IMR-90 (cell line): ENCODE results near the gene RAB20. TPM values are rescaled to one million over a fixed set of nuclear protein-coding genes. Genes with fewer than 3 reads are reported as not detected.

Source experiments
- ATAC-seq: fragments of 200-7000 bp; cut with Tn5 transposase; 2 replicates; pipeline ENCODE4 v1.9.1; 2020; ENCODE audit warnings: low read depth, mild to moderate bottlenecking, moderate library complexity
- BruUV-seq: library from RNA; stranded (reverse); fragments of 400-500 nt; replicated peaks from 2 replicates; lab custom pipeline; 2021; lab: Mats Ljungman, UMichigan
- CTCF ChIA-PET: fragments of 300-600 bp; formaldehyde crosslinking; extraction: SDS; loops from one replicate; lab custom pipeline; 2021; ENCODE audit warnings: antibody characterized with exemption; lab: Yijun Ruan, JAX
- POLR2A ChIA-PET: fragments of 300-600 bp; sonication (Branson Sonifier 250); formaldehyde crosslinking; loops from one replicate; lab custom pipeline; 2022; ENCODE audit warnings: antibody characterized with exemption; ENCODE audit not compliant: unreplicated experiment; lab: Charles Lee
- DNase-seq: peaks from one replicate; pipeline ENCODE4 v3.0.0; 2013
- H2AFZ ChIP-seq: replicated peaks from 2 replicates; pipeline ENCODE3; 2013; ENCODE audit warnings: low read length, mild to moderate bottlenecking; ENCODE audit not compliant: poor library complexity
- H2AK5ac ChIP-seq: 2 replicates; pipeline ENCODE4 v1.6.1; 2013; ENCODE audit warnings: low read depth, low read length, inconsistent platforms
- H2AK9ac ChIP-seq: replicated peaks from 2 replicates; pipeline ENCODE3; 2013; ENCODE audit warnings: mild to moderate bottlenecking, low read depth, low read length, moderate library complexity; ENCODE audit not compliant: poor library complexity
- H2BK120ac ChIP-seq: 2 replicates; pipeline ENCODE4 v1.6.1; 2013; ENCODE audit warnings: low read depth, low read length, inconsistent platforms
- H2BK15ac ChIP-seq: 3 replicates; pipeline ENCODE4 v1.6.1; 2013; ENCODE audit warnings: low read depth, low read length, inconsistent platforms
- H2BK20ac ChIP-seq: 2 replicates; pipeline ENCODE4 v1.6.1; 2013; ENCODE audit warnings: low read depth, mild to moderate bottlenecking, inconsistent platforms, low read length, moderate library complexity
- H2BK5ac ChIP-seq: 2 replicates; pipeline ENCODE4 v1.6.1; 2013; ENCODE audit warnings: mild to moderate bottlenecking, low read depth, low read length, inconsistent platforms; ENCODE audit not compliant: poor library complexity, severe bottlenecking
- H3K14ac ChIP-seq: replicated peaks from 2 replicates; pipeline ENCODE4 v1.6.1; 2013; ENCODE audit warnings: low read depth, low read length, inconsistent platforms
- H3K18ac ChIP-seq: 2 replicates; pipeline ENCODE4 v1.6.1; 2013; ENCODE audit warnings: low read depth, low read length, control low read depth
- H3K23ac ChIP-seq: 2 replicates; pipeline ENCODE4 v1.6.1; 2013; ENCODE audit warnings: low read depth, low read length, inconsistent platforms
- H3K27ac ChIP-seq: 2 replicates; pipeline ENCODE4 v1.5.1; 2013; ENCODE audit warnings: mild to moderate bottlenecking, control low read depth, low read length; ENCODE audit not compliant: insufficient read depth
- H3K27me3 ChIP-seq: 2 replicates; pipeline ENCODE4 v1.6.1; 2013; ENCODE audit warnings: low read length; ENCODE audit not compliant: control insufficient read depth, insufficient read depth
- H3K36me3 ChIP-seq: 2 replicates; pipeline ENCODE4 v1.6.1; 2013; ENCODE audit warnings: low read length, mixed read lengths; ENCODE audit not compliant: control insufficient read depth, insufficient read depth
- H3K4ac ChIP-seq: 2 replicates; pipeline ENCODE4 v1.6.1; 2013; ENCODE audit warnings: low read depth, low read length, inconsistent platforms
- H3K4me1 ChIP-seq: 2 replicates; pipeline ENCODE4 v1.6.1; 2013; ENCODE audit warnings: low read length, mixed read lengths; ENCODE audit not compliant: control insufficient read depth, insufficient read depth
- H3K4me2 ChIP-seq: 2 replicates; pipeline ENCODE4 v1.6.1; 2013; ENCODE audit warnings: low read depth, mild to moderate bottlenecking, control low read depth, low read length, moderate library complexity
- H3K4me3 ChIP-seq: 2 replicates; pipeline ENCODE4 v1.5.1; 2013; ENCODE audit warnings: low read depth, mild to moderate bottlenecking, control low read depth, low read length, moderate library complexity; ENCODE audit not compliant: insufficient read depth
- H3K56ac ChIP-seq: 2 replicates; pipeline ENCODE4 v1.6.1; 2013; ENCODE audit warnings: low read length, inconsistent platforms; ENCODE audit not compliant: insufficient read depth; ENCODE audit errors: extremely low read depth
- H3K79me1 ChIP-seq, 2 experiments: 2 replicates each; pipeline ENCODE4 v1.6.1; 2013; ENCODE audit warnings: low read length in 2 of 2, inconsistent platforms in 1 of 2, low read depth in 1 of 2
- H3K9ac ChIP-seq: 2 replicates; pipeline ENCODE4 v1.6.1; 2013; ENCODE audit warnings: low read depth, low read length, control low read depth
- H3K9me1 ChIP-seq: 2 replicates; pipeline ENCODE4 v1.6.1; 2013; ENCODE audit warnings: low read length, inconsistent platforms; ENCODE audit not compliant: insufficient read depth
- H3K9me3 ChIP-seq: 2 replicates; pipeline ENCODE4 v1.6.1; 2013; ENCODE audit warnings: low read length; ENCODE audit not compliant: control insufficient read depth, insufficient read depth
- H4K20me1 ChIP-seq: 2 replicates; pipeline ENCODE4 v1.6.1; 2013; ENCODE audit warnings: low read length, inconsistent platforms; ENCODE audit not compliant: insufficient read depth
- H4K5ac ChIP-seq: 2 replicates; pipeline ENCODE4 v1.6.1; 2013; ENCODE audit warnings: mild to moderate bottlenecking, low read depth, low read length, control low read depth
- H4K8ac ChIP-seq, 2 experiments: 2 replicates each; pipeline ENCODE4 v1.6.1; 2013; ENCODE audit warnings: low read depth in 2 of 2, low read length in 2 of 2, control low read depth in 1 of 2, inconsistent platforms in 1 of 2
- H4K91ac ChIP-seq: 2 replicates; pipeline ENCODE4 v1.6.1; 2013; ENCODE audit warnings: low read depth, low read length, inconsistent platforms; ENCODE audit not compliant: insufficient read depth
- BHLHE40 ChIP-seq: fragments of 150-350 bp; IDR thresholded peaks from 2 replicates; pipeline ENCODE4 v1.6.1; 2016; ENCODE audit warnings: mild to moderate bottlenecking, low read depth, low read length
- CEBPB ChIP-seq: IDR thresholded peaks from 2 replicates; pipeline ENCODE4 v1.6.1; 2012; ENCODE audit warnings: low read depth, low read length, improper control_type of control experiment
- CHD1 ChIP-seq: IDR thresholded peaks from 2 replicates; pipeline ENCODE4 v1.6.1; 2012; ENCODE audit warnings: low read depth, low read length, improper control_type of control experiment
- CTCF ChIP-seq: conservative IDR thresholded peaks from 2 replicates; pipeline ENCODE4 v1.5.1; 2012; ENCODE audit warnings: mild to moderate bottlenecking, low read depth, low read length, improper control_type of control experiment
- ELK1 ChIP-seq: fragments of 150-350 bp; IDR thresholded peaks from 2 replicates; pipeline ENCODE4 v1.6.1; 2016; ENCODE audit warnings: low read depth, mild to moderate bottlenecking, low read length, moderate library complexity, borderline replicate concordance
- MAZ ChIP-seq: IDR thresholded peaks from 2 replicates; pipeline ENCODE4 v1.6.1; 2012; ENCODE audit warnings: low read depth, mild to moderate bottlenecking, low read length, improper control_type of control experiment, moderate library complexity, borderline replicate concordance
- MXI1 ChIP-seq: IDR thresholded peaks from 2 replicates; pipeline ENCODE4 v1.6.1; 2012; ENCODE audit warnings: low read depth, mild to moderate bottlenecking, low read length, moderate library complexity, borderline replicate concordance
- NFE2L2 ChIP-seq: fragments of 150-350 bp; IDR thresholded peaks from 2 replicates; pipeline ENCODE4 v1.6.1; 2016; ENCODE audit warnings: low read depth, mild to moderate bottlenecking, low read length
- POLR2A ChIP-seq: IDR thresholded peaks from 2 replicates; pipeline ENCODE4 v1.6.1; 2012; ENCODE audit warnings: mild to moderate bottlenecking, low read depth, low read length
- RAD21 ChIP-seq: IDR thresholded peaks from 2 replicates; pipeline ENCODE4 v1.6.1; 2012; ENCODE audit warnings: low read length, improper control_type of control experiment
- RCOR1 ChIP-seq: IDR thresholded peaks from 2 replicates; pipeline ENCODE4 v1.6.1; 2012; ENCODE audit warnings: mild to moderate bottlenecking, low read length, improper control_type of control experiment; ENCODE audit not compliant: insufficient replicate concordance
- RFX5 ChIP-seq: IDR thresholded peaks from 2 replicates; pipeline ENCODE4 v1.8.0; 2012; ENCODE audit warnings: low read depth, mild to moderate bottlenecking, low read length, moderate library complexity
- WGBS, 2 experiments: methylation state at CpG; one replicate each; pipeline versions ENCODE4 v1.1.5 to v1.1.7; 2013; ENCODE audit warnings: missing lambda C conversion rate in 2 of 2; ENCODE audit not compliant: insufficient read length in 1 of 2; ENCODE audit errors: extremely low coverage in 2 of 2; 5-methylcytosine and 5-hydroxymethylcytosine counted together
- dilution Hi-C: fragments of 300-500 bp; cut with HindIII; formaldehyde crosslinking; loops from one replicate; pipeline ENCODE4 v1.14.3; 2018; ENCODE audit warnings: low sequenced_read_pairs; ENCODE audit not compliant: unreplicated experiment
- in situ Hi-C: fragments of 300-500 bp; cut with MboI; formaldehyde crosslinking; loops from 3 replicates; pipeline ENCODE4 v1.14.3; 2019; ENCODE audit warnings: low sequenced_read_pairs, inconsistent platforms, mixed read lengths
- intact Hi-C: fragments of 100-400 bp; cut with micrococcal nuclease; formaldehyde crosslinking; loops from 2 replicates; pipeline ENCODE4 v1.10.0; 2022
- polyA plus RNA-seq, 3 experiments: library from polyadenylated mRNA; depleted of rRNA; stranded (reverse); fragments of >200 nt; gene quantifications; 2 replicates each; pipeline ENCODE4 v1.2.3, GENCODE V29; 2012; ENCODE audit warnings: low replicate concordance in 1 of 3
- total RNA-seq: library from RNA; depleted of rRNA; stranded (reverse); fragments of >200 nt; gene quantifications from 2 replicates; pipeline ENCODE4 v1.2.3, GENCODE V29; 2012
- TF ChIP-seq, protein P1 (sequence below): fragments of 150-350 bp; IDR thresholded peaks from 2 replicates; pipeline ENCODE4 v1.6.1; 2017; ENCODE audit warnings: mild to moderate bottlenecking, antibody characterized with exemption, low read length, low read depth

Gene RAB20
- total and polyA plus RNA-seq, 2 of the 4 experiments (the other 2 are of a cell fraction), result 3.8 to 5.1 TPM

DNA sequence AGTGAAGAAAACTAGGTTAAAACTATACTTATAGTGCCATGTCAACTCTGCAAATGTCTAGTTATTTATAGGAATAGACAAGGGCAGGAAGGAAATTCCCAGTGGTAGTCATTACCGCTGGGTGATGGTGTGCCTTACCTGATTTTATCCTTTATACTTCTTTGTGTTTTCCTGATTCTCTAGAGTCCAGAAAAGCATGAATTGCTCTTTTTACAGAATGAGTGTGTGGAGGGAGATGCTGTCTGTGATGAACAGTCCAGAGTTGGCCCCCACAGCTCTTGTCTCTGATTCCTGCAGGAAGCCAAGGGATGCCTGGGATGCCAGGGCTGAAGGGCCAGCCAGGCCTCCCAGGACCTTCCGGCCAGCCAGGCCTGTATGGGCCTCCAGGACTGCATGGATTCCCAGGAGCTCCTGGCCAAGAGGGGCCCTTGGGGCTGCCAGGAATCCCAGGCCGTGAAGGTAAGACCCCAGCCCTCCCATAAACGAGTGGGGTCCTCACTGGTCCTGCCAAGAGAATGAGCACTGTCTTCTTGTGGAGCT is 83.7 kb downstream of the RAB20 start:
- Histone ChIP-seq H3K27ac (no peak overlapping the region), H3K27me3 (no peaks in the 10 kb centered on the region), H4K20me1 (peaks cover 11% of the 10 kb centered on the region), H2BK15ac (no peak overlapping the region), H3K79me1 (peaks cover 20 to 23% of the 10 kb centered on the region in 2 experiments; a peak in 3 of 4 replicates), H4K5ac (no peak overlapping the region), H3K14ac (no peak overlapping the region), H4K91ac (no peak overlapping the region), H3K23ac (no peak overlapping the region), H3K4me2 (no peak overlapping the region), H3K9me1 (peaks cover 16% of the 10 kb centered on the region), H2BK5ac (no peak overlapping the region), H2AFZ (no peak overlapping the region), H3K18ac (no peak overlapping the region), H3K4ac (no peak overlapping the region), H3K4me3 (no peak overlapping the region), H3K36me3 (peaks cover 77% of the 10 kb centered on the region), H3K9me3 (no peaks in the 10 kb centered on the region), H3K9ac (no peak overlapping the region), H4K8ac (no peak overlapping the region), H2BK120ac (no peak overlapping the region), H2AK5ac (no peak overlapping the region), H2BK20ac (no peak overlapping the region), H3K56ac (no peak overlapping the region), H3K4me1 (no peaks in the 10 kb centered on the region), H2AK9ac (no peak overlapping the region)
- 100% methylated on average over 2 of the region's 4 CpGs; no CpG with 5 or more reads in 1 of the 2 experiments for WGBS, 2 experiments
- in situ Hi-C loops, result no loop called here
- ChIA-PET POLR2A (no interaction called here), CTCF (no interaction called here)
- no TSS peak for BruUV-seq
- TF ChIP-seq MXI1, result no peak
- TF ChIP-seq RFX5, result no peak
- TF ChIP-seq, protein P1, sequence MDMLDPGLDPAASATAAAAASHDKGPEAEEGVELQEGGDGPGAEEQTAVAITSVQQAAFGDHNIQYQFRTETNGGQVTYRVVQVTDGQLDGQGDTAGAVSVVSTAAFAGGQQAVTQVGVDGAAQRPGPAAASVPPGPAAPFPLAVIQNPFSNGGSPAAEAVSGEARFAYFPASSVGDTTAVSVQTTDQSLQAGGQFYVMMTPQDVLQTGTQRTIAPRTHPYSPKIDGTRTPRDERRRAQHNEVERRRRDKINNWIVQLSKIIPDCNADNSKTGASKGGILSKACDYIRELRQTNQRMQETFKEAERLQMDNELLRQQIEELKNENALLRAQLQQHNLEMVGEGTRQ, result no peak
- TF ChIP-seq POLR2A, result no peak
- no peak for TF ChIP-seq NFE2L2
- TF ChIP-seq CTCF, result no peak
- no peak for TF ChIP-seq RAD21
- no peak for TF ChIP-seq ELK1
- no peak for TF ChIP-seq CHD1
- no peak for TF ChIP-seq BHLHE40
- TF ChIP-seq RCOR1, result no peak
- TF ChIP-seq CEBPB, result no peak
- TF ChIP-seq MAZ, result no peak
- dilution Hi-C loops, result no loop called here
- ATAC-seq (0 out of 2 replicates have a peak, but pooled peaks have one; percentile 9), DNase-seq (no peak)
- intact Hi-C loops, result no loop called here
